ENCODE measurements around the gene EHD4. TPM values are rescaled to one million over a fixed set of nuclear protein-coding genes. Genes with fewer than 3 reads are reported as not detected.

The EHD4 gene
- total RNA-seq, 1 donor from 2014 or later: 55.5 TPM

DNA sequence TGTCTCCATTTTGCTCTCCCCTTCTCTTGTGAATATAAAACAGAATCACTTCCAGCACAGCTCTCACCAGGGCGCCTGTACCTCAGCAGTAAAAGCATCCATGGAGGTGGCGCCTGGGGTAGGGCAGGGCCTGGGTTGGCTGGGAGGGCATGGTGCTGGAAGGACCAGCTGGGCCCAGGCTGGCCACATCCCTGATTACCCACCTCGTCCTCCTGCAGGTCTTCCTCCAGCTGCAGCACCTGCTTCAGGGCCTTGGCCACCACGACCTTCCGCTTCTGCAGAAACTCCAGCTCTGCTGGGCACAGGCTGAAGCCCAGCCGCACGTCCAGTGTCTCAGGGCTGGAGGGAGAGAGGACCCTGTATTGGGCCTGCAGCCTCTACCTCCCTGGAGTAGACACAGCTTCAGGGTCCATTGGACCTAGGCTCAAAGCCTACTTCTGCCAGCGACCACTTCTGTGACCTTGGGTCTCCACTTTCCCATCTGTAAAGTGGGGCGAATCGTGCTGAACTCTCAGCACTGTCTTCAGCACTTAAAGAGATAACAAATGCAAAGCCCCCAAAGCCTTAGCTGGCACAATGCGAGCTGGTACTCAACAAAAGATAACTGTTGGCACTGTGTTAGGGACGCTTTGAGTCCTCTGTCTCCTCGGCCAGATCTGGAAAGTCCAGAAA, 24.7 kb upstream of the EHD4 start:
- ATAC-seq (no peak), DNase-seq (ENCODE audit: missing footprints) (no peak)
- intact Hi-C loops (cut with DNase I): no loop called here

DNA sequence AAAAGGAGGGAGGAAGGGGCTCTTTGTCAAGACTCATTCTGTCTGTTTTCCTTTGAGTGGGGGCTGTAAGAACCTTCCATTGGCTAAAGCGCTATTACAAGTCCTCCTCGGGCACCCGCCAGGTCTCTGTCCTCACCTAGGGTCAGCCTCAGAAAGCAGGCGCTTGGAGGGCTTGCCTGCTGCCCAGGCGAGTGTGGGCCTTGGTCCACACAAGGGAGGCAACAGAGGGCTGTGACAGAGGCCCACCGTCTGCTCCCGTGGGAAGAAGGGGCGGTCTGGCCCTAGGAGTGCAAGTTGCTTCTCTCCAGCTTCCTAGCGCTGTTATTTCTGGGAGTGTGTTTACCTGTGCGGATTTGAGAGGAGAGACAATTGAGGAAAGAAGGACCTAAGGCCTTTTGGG, 24.0 kb upstream of the EHD4 start:
- intact Hi-C loops (cut with DNase I): no loop called here
- ATAC-seq: no peak
- DNase-seq (ENCODE audit: missing footprints): no peak

DNA sequence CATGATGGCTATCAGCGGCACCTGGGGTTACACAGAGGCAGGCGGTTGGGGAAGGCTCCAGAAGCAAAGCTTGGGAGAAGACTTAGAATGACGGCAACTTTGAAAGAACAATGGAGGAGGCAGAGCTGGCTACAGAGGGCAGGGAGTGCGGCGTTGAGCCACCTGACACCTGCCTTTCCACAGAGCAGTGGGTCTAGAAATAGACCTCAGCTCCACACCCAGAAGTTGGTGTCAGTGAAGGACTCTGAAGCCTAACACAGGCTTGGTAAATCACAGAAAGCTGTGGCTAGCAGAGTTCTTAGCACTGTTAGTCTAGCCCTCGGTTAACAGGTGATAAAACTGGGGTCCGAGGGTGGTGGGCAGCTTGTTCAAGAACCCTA, 23.1 kb upstream of the EHD4 start:
- DNase-seq (ENCODE audit: missing footprints): no peak
- intact Hi-C loops (cut with DNase I): no loop called here
- ATAC-seq: no peak

DNA sequence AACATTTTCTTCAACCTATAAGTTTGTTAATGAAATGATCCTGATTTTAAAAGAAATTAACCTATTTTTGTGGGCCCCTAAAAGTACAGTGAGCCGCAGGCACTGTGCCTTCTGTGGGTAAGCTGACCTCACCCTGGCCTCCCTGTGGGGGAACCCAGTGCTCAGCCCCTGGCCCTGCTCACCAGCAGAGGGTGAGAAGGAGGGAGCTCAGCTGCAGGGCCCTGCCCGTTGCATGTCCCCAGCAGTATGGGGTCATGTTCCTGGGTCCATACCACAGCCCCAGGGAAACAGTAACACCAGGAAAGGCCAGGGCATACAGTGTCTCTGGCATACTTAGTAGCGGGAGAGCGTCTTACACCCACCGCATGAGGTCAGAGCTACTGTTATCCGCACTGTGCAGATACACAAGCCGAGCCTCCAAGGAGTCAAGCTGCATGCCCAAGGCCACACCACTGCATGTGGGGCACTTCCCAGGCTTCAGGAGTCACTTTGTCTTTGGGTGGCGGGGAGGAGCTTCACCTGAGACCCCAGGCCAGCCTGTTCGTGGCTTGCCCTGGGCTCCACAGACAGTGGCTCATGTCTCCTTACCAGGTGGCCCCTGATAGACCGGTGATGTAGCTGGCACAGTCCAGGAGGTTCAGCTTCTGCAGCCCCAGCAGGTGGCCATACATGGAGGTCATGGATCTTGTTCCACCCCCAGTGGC, 22.6 kb upstream of the EHD4 start:
- DNase-seq (ENCODE audit: missing footprints): peak; percentile 26
- no peak for ATAC-seq
- intact Hi-C loops (cut with DNase I): loop anchor here (5.0 kb wide), 1 partner anchor 142 kb away; no protein-coding TSS in a partner anchor

DNA sequence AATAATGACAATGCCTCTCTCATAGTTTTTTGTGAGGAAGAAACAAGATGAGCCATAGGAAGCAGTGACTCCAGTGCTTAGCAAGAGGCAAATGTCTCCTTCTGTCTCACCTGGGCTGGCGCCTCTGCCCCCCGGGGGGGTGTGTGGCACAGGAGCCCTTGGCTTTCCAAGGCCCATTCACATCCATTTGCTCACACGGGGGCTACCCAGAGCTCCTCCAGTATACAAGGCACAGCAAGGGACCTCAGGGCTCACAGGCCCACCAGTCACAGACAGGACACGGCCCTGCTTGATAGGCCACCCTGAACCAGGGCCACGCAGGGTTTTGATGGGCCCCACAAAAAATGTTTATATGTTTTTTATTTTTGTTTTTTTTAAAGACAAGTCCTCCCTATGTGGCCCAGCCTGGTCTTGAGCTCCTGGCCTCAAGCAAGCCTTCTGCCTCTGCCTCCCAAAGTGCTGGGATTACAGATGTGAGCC, 21.9 kb upstream of the EHD4 start:
- intact Hi-C loops (cut with DNase I): loop anchor here (5.0 kb wide), 1 partner anchor 143 kb away; no protein-coding TSS in a partner anchor
- DNase-seq (ENCODE audit: missing footprints) (no peak), ATAC-seq (no peak)

DNA sequence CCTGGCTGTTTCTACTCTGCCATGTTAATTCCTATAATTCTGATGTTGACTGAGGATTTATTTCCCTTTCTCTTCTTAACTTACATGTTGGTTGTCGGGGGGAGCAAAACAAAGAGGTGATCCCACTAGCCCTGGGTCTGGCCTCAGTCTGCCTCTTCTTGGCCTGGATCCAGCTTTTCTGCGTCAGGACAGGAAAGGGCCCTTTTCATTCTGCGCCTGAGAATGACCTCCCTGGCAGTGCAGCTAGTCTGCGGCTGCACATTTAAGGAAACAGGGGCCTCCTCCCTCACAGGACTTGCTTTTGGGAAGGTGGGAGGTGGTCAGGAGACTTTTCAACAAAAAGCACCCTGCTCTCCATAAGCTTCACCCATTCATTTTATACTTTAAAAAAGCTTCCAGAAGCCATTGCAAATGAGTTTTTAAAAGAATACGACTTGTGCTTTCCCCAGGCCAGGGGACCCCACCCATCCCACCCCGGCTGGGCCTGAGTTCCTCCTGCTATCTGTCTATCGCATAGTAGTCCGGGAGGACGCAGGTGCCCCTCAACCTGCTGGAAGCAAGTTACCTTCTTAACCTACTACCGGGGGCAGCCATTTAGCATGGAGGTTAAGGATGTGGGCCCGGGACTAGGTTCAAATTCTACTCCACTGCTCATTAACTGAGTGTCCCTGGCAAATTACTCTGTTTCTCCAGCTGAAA, 21.3 kb upstream of the EHD4 start:
- intact Hi-C loops (cut with DNase I): loop anchor here (5.0 kb wide), 1 partner anchor 144 kb away; no protein-coding TSS in a partner anchor
- ATAC-seq (no peak), DNase-seq (ENCODE audit: missing footprints) (no peak)

DNA sequence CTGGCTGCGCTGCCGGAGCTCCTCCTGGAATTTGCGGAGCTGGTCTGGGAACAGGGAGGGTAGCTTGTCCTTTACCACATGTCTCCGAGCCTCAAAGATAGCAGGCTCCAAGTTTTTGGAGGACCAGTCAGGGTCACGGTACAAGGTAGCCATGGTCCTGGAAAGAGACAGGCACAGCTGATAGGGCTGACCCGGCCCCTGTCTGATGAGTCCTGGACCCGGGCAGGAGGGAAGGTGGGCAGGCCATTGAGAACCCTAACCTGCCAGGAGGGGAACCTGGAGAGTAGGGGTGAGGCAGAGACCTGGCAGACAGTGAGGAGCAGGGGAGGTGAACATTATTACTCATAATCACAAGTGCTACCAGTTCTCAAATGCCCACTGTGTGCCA, 20.4 kb upstream of the EHD4 start:
- ATAC-seq (no peak), DNase-seq (ENCODE audit: missing footprints) (no peak)
- intact Hi-C loops (cut with DNase I): loop anchor here (5.0 kb wide), 1 partner anchor 145 kb away; no protein-coding TSS in a partner anchor

DNA sequence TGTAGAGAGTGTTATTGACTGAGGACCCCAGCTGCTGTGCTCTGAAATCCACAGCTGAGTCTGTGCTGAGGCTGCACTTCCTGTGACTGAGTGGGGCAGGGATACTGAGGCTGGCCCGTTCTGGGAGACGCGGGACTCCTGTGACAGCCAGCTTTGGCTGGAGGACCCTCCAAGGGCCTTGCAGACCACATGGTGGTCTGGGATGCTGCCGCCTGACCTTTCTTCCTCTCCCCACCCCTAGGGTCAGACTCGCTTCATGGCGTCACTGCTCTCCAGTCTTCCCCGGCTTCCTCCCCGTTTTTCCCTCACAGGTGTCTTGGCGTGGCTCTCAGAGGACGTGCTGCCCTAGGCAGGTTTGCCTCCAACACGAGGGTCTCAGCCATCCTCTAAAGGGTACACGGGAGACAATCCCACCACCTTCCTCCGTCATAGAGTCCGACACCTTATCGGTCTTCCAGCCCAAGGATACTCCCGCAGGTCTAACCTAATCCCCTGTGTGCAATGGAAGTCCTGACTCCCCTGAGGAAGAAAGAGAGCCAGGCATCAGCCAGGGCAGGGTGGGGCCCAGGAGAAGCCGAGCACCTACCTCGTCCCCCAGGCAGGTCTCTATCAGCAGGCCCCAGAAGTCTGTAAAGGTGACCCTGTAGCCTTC, 19.9 kb upstream of the EHD4 start:
- DNase-seq (ENCODE audit: missing footprints) (no peak), ATAC-seq (no peak)
- intact Hi-C loops (cut with DNase I): loop anchor here (5.0 kb wide), 1 partner anchor 145 kb away; no protein-coding TSS in a partner anchor

DNA sequence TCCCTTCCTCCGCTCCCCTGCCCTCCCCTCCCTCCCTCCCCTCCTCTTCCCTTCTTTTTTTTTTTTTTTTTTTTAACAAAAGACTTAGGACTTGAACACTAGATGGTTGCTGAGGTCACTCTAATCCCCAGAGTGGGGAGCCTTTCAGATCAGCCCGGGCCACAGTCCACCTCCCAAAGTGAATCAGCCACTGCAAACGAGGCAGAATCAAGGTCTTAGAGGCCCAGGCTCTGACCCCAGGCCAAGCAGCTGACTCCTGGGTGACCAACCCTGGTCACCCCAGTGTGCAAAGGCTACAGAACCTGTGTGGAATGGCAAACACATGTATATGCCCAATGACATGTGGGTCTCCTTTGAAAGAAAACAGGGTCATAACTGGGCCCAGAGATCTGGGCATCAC, 18.3 kb upstream of the EHD4 start:
- intact Hi-C loops (cut with DNase I): loop anchor here (5.0 kb wide), 1 partner anchor 147 kb away; no protein-coding TSS in a partner anchor
- no peak for ATAC-seq
- no peak for DNase-seq (ENCODE audit: missing footprints)

DNA sequence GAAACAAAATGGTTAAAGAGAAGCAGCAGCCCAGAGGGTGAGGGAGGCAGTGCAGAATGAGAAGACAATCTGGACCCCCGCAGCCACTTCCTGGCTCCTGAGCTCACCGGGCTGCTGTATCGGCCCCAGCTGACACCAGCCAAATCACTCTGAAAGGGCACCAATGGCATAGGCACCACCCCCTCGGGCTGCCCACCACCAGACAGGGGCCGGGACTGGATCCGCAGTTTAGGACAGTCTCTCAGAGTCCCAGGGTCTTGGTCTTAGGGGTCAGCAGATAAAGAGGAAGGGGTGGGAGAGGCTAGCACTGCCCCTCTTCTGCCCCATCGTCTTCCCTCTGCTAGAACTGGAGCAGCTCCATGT, 17.9 kb upstream of the EHD4 start:
- intact Hi-C loops (cut with DNase I): loop anchor here (5.0 kb wide), 1 partner anchor 147 kb away; no protein-coding TSS in a partner anchor
- no peak for DNase-seq (ENCODE audit: missing footprints)
- ATAC-seq: no peak

DNA sequence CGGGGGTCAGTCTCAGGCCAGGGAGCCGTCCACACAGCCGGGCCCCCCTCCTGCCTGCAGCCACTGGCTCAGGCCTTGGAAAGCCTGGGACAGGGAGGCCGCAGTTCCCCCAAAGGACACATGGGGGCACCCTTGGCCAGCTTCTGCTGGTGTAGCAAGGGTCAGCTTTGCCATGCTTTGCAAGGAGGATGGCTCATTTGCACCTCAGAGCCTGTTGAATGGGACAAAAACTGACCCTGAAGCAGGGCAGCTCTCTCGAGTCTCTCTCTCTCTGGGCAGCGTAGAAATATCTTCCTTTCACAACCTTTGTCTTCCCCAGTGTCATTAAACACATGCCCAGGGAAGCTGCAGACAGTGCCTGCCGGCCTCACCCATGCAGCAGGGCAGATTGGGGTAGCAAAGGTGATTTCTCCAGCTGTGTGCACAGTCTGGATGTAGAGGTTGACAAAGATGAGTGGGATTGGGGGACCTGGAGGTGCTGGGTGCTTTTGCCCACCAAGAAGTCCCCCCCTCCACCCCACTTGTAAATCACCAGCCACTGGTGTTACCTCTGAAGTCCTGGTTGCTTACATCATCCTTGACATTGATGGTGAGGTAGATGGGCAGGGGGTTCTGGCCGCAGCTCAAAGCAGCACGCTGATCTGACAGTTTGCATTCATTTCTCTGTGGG, 17.4 kb upstream of the EHD4 start:
- ATAC-seq (peak; percentile 88), DNase-seq (ENCODE audit: missing footprints) (peak; percentile 91)
- intact Hi-C loops (cut with DNase I): loop anchor here (1.0 to 5.0 kb wide), 2 partner anchors 70 to 148 kb away; no protein-coding TSS in a partner anchor

DNA sequence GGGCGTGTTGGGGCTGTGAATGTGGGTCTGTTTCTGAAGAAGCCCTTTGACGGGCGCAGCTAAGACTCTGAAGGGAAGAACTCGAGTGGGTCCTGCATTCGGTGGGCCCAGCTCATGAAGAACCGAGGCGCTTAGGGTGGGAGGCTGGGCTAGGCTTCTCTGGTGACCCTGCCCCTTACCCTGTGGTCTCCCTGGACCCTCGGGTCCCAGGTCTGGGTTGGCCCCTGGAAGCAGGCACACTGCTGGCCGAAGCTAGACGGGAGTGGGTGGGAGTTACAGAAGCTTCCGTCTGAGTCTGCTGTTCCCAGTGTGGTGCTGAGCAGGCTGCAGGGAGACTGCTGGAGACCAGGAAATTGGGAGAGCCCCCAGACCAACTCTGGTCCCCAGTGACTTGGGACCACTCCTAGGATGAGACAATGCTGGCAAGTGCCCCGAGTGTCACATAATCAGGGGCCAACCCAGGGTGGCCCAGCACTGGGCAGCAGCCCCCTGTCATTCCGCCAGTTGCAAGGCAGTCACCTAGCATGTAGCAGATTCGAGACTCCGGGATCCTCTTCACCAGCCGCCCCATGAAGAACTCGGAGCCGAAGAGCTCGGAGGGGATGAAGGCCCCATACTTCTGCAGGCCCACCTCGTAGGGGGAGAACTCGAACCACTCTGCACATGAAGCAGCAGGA, 16.7 kb upstream of the EHD4 start:
- no peak for DNase-seq (ENCODE audit: missing footprints)

DNA sequence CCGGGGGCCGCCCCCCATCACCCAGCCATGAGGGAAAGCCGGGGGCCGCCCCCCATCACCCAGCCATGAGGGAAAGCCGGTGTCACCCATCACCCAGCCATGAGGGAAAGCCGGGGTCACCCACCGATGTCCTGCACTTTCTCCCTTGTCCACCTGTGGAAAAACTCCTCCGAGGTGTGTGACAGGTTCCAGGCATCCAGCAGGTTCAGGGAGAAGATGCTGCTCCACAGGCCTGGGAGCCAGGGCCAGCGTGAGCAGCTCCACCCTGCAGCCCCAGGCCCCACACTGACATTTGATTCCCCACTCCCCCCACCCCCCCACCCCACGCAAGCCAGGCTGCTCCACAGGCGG, 15.5 kb upstream of the EHD4 start:
- intact Hi-C loops (cut with DNase I): no loop called here
- DNase-seq (ENCODE audit: missing footprints) (no peak), ATAC-seq (no peak)

More for the DNA sequence above, 16.7 kb upstream of the EHD4 start:
- ATAC-seq: no peak
- intact Hi-C loops (cut with DNase I): loop anchor here (1.0 kb wide), 1 partner anchor 70 kb away; no protein-coding TSS in a partner anchor

DNA sequence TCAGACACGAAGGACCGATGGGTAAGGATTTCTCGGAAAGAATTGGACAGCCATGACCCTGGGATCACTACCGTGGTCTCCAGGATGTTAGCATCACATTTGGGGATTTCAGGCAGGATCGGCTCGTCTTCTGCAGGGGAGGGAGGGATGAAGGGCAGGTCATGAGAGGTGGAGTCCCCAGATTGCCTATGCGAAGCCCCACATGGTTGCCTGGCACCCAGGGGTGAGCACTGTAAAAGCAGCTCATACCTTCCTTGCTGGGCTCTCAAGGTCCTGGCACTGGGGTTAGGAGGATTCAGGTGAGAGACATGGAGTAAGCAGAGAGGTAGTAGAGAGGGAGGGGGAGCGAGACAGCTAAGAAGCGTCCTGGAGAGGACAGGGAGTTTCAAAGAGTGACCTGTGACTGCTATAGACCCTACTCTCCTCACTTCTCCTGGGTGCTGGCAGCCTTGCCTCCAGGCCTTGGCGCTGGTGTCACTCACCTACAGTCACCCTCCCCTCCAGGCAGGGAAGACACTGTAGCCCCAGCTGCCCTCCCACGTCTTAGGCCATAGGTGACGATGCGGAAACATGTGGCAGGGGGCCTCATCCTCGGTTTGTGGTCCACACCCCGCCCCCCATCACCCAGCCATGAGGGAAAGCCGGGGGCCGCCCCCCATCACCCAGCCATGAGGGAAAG, 15.0 kb upstream of the EHD4 start:
- ATAC-seq: no peak
- intact Hi-C loops (cut with DNase I): no loop called here

DNA sequence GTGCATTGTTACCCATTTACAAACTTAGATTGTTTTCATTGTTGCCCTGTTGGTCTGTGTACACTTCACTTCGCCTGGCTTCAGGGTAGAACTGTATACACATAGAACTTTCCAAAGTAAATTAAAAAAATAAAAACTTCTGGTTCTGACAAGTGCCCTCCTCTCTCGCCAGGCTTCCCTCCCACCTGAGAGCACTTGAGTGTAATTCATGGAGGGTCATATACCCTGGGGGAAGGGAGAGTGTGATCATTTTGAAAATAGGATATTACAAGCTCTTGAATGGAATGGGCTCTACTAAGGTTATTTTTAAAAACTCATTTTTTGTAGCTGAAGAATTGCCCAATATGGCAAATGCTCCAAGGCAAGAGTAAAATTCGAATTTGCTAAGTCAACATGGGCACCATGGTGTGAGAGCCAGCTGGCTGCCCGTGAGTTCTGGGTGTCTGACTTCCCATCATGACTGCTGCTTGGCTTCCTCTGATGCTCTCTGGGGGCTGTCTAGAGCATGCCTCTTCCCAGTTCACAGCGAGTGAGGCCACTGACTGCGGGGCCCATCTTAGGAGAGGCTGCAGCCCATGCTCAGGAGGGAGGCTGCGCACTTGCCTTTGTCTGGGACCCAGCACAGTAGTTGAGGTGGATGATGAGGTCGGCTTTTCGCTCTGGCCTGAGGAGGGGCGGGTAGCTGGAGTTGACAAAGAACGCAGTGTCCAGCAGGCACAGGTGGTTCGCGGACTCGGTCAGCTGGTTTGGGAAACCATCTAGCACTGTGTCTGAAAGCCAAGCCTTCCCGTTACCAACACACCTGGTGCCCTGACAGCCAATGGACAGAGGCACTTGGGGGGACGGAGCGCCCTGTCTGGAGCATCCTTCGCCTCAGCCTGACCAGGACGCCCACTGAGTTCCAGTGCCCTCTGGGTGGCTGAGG, 13.1 kb upstream of the EHD4 start:
- DNase-seq (ENCODE audit: missing footprints) (no peak), ATAC-seq (no peak)
- intact Hi-C loops (cut with DNase I): no loop called here

More for the DNA sequence above, 15.0 kb upstream of the EHD4 start:
- DNase-seq (ENCODE audit: missing footprints): no peak

DNA sequence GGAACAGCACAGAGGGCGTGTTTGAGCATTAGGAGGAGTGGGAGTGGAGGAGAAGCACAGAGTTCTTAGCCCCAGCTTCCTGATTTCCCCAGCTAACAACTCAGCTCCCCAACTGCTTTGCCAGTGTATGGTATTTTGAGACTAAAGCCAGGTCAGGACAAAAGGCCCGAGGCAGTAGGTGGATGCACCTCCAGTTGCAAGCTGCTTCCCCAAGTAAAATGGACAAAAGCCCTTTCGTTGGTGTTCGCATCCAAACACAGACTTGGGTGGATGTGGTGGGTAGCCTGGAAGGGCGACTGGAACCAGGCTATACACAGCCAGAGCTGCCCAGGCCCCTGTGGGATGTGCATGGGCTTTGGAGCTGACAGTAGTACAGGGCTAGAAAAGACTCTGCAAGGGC, 12.3 kb upstream of the EHD4 start:
- ATAC-seq (no peak), DNase-seq (ENCODE audit: missing footprints) (no peak)
- intact Hi-C loops (cut with DNase I): no loop called here
